ENCODE results near the gene PTPN14. TPM values are rescaled to one million over a fixed set of nuclear protein-coding genes. Genes with fewer than 3 reads are reported as not detected.

Gene PTPN14
- total RNA-seq, 1 experiment from 2014 or later, result 209 TPM

DNA sequence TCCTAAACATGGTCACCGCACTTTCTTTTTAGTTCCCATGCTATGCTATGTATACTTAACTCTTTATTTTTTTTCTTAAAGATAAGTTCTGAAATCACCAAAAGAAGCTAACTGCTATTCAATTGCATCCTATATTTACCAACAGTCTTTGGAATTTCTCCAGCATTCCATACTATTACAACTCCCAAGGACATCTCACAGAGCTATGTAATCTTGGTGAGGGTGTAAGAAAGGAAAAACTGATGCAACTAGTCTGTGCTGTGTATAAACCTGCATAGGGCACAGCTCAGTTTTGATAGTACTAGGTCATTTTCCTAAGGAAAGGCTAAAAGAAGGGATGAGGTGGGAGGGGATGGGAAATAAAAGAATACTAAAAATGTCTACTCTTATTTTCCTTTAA lies 78.0 kb downstream of the PTPN14 start:
- H3K27ac ChIP-seq (ENCODE audit: low read length), result peak overlapping the region; percentile 89
- H3K4me1 ChIP-seq (ENCODE audit: control insufficient read depth, insufficient read depth, low read length), result peaks cover 94% of the 10 kb centered on the region
- no peaks in the 10 kb centered on the region for H3K9me3 ChIP-seq (ENCODE audit: control insufficient read depth, insufficient read depth, low read depth, low read length)
- CTCF ChIA-PET, result interaction anchor here (0.7 kb wide), 1 partner anchor 74 kb away, joined by 3 read pairs; no protein-coding TSS in a partner anchor
- POLR2A ChIA-PET, result interaction anchor here (0.6 to 1.4 kb wide), 3 partner anchors 23 to 92 kb away, joined by 3 to 10 read pairs (median 4); partner anchors contain the start of gene PTPN14
- TF ChIP-seq POLR2AphosphoS5 (IDR thresholded peaks at IDR 0.05; ENCODE audit: low read depth, low read length) (no peak), TCF7L2 (IDR thresholded peaks at IDR 0.05; ENCODE audit: low read depth, low read length) (no peak), REST (IDR thresholded peaks at IDR 0.05; ENCODE audit: insufficient read depth in 1 of 2, low read depth in 2 of 2, low read length in 1 of 2) (no peak), CTCF (IDR thresholded peaks at IDR 0.05) (no peak), SIN3A (IDR thresholded peaks at IDR 0.05; ENCODE audit: borderline replicate concordance, insufficient read depth, low read depth, low read length) (no peak)
- DNase-seq (ENCODE audit: low read depth, low spot score) (no peak), ATAC-seq (no peak)
- BruUV-seq (replicated peaks), result no TSS peak
- H3K4me3 ChIP-seq (ENCODE audit: low read depth in 2 of 2, low read length in 2 of 2), result no peak overlapping the region
- intact Hi-C loops (cut with micrococcal nuclease; ENCODE audit: unreplicated experiment) (no loop called here), in situ Hi-C loops (cut with HindIII; ENCODE audit: low pct_unique_long_range_greater_than_20kb, low sequenced_read_pairs) (no loop called here)
- H3K27me3 ChIP-seq (ENCODE audit: control insufficient read depth, insufficient read depth, low read length), result no peaks in the 10 kb centered on the region
- no peaks in the 10 kb centered on the region for H3K36me3 ChIP-seq (ENCODE audit: control insufficient read depth, insufficient read depth, low read length)

GRCh38 chr1:214472364-214472763 lies 79.0 kb downstream of the PTPN14 start:
- in situ Hi-C loops (cut with HindIII; ENCODE audit: low pct_unique_long_range_greater_than_20kb, low sequenced_read_pairs), result no loop called here
- POLR2A ChIA-PET, result interaction anchor here (0.6 to 1.4 kb wide), 4 partner anchors 14 to 130 kb away, joined by 3 to 4 read pairs (median 3); partner anchors contain the start of gene CENPF

More at GRCh38 chr1:214472364-214472763, 79.0 kb downstream of the PTPN14 start:
- H3K9me3 ChIP-seq (ENCODE audit: control insufficient read depth, insufficient read depth, low read depth, low read length), result no peaks in the 10 kb centered on the region
- peak overlapping the region; percentile 89 for H3K27ac ChIP-seq (ENCODE audit: low read length)
- intact Hi-C loops (cut with micrococcal nuclease; ENCODE audit: unreplicated experiment), result no loop called here
- ATAC-seq (no peak), DNase-seq (ENCODE audit: low read depth, low spot score) (no peak)
- peaks cover 94% of the 10 kb centered on the region for H3K4me1 ChIP-seq (ENCODE audit: control insufficient read depth, insufficient read depth, low read length)
- no peaks in the 10 kb centered on the region for H3K27me3 ChIP-seq (ENCODE audit: control insufficient read depth, insufficient read depth, low read length)
- no TSS peak for BruUV-seq (replicated peaks)
- TF ChIP-seq REST (IDR thresholded peaks at IDR 0.05; ENCODE audit: insufficient read depth in 1 of 2, low read depth in 2 of 2, low read length in 1 of 2) (no peak), TCF7L2 (IDR thresholded peaks at IDR 0.05; ENCODE audit: low read depth, low read length) (no peak), POLR2AphosphoS5 (IDR thresholded peaks at IDR 0.05; ENCODE audit: low read depth, low read length) (no peak), CTCF (IDR thresholded peaks at IDR 0.05) (no peak), SIN3A (IDR thresholded peaks at IDR 0.05; ENCODE audit: borderline replicate concordance, insufficient read depth, low read depth, low read length) (no peak)
- no peaks in the 10 kb centered on the region for H3K36me3 ChIP-seq (ENCODE audit: control insufficient read depth, insufficient read depth, low read length)
- CTCF ChIA-PET, result no interaction called here
- H3K4me3 ChIP-seq (ENCODE audit: low read depth in 2 of 2, low read length in 2 of 2), result no peak overlapping the region

Data from Panc1 (cell line).